GM21529 (cell line): Measurements from ENCODE around the gene CTSW.

Experiments used
- ATAC-seq: cut with Tn5 transposase; IDR thresholded peaks from one replicate; pipeline ENCODE4 v1.9.1; 2021; ENCODE audit not compliant: unreplicated experiment

Gene CTSW

DNA sequence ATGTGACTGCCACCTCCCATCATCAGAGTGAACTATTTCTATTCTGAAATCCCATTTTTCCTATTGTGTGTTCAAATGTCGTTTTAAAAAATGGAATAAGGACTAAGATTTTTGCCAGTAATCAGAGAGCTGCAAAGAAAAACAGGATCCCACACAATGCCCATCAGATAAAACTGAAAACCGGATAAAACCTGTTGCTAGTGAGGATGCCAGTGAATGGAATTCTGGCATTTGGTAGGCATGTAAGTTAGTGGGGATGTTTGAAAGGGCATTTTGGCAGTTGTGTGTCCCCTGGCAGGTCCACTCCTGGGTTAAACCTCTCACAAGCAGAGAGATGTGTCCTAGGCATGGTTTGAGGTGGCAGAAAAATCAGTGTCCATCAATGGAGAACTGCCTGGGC lies 45.8 kb downstream of the CTSW start:
- ATAC-seq: no peak

- peak; percentile 84 for ATAC-seq
Observed at GRCh38 chr11:65927904-65928397, 48.3 kb downstream of the CTSW start.

DNA sequence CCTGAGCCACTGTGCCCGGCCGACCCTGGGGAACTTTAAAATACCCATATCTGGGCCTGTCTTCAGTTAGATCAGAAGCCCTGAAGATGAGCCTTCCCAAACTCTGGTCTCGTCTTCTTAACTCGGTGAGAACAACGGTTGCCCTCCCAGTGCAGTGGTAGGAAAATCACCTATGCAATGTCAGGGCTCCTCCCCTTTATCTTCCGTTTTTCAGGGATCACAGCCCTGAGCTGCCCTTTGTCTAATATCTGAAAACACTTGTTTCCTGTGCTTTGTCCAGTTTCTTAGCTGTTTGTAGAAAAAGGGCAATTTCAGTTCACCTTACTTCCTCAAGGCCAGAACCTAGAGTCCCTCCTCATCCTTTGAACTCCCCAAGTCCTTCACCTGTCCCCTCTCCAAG lies 49.0 kb downstream of the CTSW start:
- ATAC-seq: no peak

DNA sequence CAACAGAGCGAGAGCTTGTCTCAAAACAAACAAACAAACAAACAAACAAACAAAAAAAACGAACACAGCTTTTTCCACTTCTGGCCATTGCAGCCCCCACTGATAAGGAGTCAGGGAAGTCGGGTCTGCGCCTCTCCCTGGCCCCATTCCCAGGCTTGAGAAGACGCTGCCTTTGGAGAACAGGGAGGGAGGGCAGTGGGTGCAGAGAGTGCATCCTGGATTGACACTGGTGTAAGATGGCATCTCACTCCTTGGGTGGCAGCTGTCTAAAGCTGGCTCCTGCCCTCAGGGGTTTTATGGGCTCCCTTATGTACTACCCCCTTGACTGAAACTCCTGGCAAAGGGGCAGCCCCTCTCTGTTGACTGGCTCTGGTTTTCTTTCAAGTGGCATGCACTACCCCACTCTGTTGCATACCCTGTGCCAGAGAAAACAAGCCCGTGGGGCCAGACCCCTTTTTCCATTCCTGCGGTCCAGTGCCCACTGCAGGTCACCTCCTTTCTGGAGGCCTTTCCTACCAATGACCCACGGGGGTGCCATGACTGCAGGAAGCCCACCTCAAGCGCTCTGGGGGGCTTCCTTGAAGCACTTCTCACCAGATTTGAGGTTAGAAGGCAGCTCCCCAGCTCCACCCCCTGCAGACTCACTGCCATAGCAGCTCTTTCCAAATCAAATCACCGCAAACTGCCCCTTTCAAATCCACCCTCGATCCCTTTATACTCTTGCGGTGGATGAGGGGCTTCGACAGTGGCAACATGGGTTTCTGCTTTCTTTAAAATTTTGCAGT lies 52.3 kb downstream of the CTSW start:
- no peak for ATAC-seq

DNA sequence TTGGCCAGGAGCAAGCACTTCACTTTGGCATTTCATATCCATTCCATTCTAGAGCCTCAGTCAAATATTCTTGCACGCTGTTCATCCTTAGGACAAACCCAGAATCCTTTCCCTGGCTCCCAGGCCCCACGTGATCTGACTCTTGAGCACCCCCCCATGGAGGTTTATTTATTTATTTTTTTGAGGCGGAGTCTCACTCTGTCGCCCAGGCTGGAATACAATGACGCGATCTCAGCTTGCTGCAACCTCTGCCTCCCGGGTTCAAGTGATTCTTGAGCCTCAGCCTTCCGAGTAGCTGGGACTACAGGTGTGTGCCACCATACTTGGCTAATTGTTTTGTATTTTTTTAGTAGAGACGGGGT lies 52.9 kb downstream of the CTSW start:
- no peak for ATAC-seq
